Measurements from ENCODE around the gene TLK1. TPM values are rescaled to one million over a fixed set of nuclear protein-coding genes. Genes with fewer than 3 reads are reported as not detected.
"Not testable (repeated sequence)": the region's sequence is repeated elsewhere in the genome, so short reads cannot be mapped to it uniquely, and the experiment has no call there.

The TLK1 gene
- total RNA-seq, 1 donor from 2014 or later: 69.6 TPM

- no peak for DNase-seq (ENCODE audit: low spot score)
Measured at GRCh38 chr2:171142398-171142797, 18.3 kb downstream of the TLK1 start.

- no peak for DNase-seq (ENCODE audit: low spot score)
Measured at GRCh38 chr2:171141320-171141719, 19.4 kb downstream of the TLK1 start.

DNA sequence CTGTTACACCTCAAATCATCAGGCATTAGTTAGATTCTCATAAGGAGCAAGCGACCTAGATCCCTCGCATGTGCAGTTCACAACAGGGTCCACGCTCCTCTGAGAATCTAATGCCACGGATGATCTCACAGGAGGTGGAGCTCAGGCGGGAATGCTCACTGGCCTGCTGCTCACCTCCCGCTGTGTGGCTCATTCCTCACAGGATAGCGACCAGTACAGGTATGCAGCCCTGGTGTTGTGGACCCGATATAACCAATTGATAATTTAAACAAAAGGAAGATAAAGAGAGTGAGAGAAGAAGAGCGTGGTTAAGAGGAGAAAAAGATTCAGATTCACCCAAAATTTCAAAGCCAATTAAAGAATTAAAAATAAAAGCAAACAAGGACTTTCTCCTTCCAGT lies 20.8 kb downstream of the TLK1 start:
- no peak for DNase-seq (ENCODE audit: low spot score)

- no peak for DNase-seq (ENCODE audit: low spot score)
Measured at GRCh38 chr2:171136024-171136423, 24.7 kb downstream of the TLK1 start.

- DNase-seq (ENCODE audit: low spot score): no peak
Measured at GRCh38 chr2:171134624-171135230, 26.0 kb downstream of the TLK1 start.

DNA sequence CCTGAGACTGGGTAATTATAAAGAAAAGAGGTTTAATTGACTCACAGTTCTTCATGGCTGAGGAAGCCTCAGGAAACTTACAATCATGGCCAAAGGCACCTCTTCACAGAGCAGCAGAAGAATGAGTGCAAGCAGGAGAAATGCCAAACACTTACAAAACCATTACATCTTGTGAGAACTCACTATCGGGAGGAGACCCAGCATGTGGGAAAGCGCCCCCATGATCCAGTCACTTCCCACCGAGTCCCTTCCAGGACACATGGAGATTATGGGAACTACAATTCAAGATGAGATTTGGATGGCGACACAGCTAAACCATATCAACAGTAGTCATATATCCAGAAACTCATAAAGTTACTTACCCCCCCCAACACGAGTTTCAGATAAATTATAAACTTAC lies 28.6 kb downstream of the TLK1 start:
- DNase-seq (ENCODE audit: low spot score): no peak

DNA sequence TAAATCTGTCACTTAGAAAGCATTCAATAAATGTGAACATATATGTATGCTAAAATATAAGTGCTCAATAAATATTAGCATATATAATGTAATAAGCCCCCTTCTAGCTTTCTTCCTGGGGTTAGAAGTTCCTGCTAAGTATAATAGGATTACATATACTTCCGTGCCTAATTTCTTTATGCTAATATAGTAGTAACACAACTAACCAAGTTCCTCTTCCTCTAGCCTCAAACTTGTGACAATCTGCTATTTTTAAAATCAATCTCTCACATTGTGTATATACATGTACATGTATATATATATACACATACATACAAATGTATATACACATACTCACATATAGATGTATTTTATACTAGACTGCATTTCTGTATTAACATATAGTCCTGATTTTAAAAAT lies 32.2 kb downstream of the TLK1 start:
- no peak for DNase-seq (ENCODE audit: low spot score)

DNA sequence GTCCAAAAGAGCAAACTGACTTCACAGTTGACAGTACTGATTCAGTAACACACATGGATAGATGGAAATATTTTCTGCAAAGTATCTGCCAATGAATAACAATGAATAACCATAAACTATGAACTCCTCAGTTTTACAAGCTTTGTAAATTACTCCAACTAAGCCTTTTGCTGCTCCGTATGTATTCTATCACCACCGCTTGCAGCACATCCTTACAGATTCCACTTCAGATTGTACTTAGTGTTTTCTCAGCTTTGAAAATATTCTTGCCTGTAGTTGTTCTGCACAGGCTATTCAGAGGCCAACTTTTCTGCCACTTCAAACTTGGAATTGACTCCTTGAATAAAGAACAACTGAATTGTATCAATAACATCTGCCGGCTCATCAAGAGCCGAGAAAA lies 36.2 kb downstream of the TLK1 start:
- DNase-seq (ENCODE audit: low spot score): no peak

GRCh38 chr2:171109571-171109970 lies 51.1 kb downstream of the TLK1 start:
- DNase-seq (ENCODE audit: low spot score): no peak

DNA sequence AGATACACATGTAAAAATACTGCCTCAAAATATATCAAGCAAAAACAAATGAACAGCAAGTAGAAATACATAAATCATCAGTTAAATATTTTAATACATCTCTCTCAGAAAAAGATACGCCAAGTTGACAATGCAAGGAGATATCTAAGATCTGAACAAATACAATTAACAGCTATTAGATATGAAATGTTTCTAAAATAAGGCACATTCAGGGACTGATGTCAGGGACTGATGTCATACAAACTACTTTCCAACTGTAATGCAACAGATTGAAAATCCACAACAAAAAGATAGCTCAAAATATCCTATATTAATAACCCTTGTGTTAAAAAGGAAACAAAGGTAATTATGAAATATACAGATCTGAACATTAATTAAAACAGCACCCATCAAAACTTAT lies 51.7 kb downstream of the TLK1 start:
- no peak for DNase-seq (ENCODE audit: low spot score)

DNA sequence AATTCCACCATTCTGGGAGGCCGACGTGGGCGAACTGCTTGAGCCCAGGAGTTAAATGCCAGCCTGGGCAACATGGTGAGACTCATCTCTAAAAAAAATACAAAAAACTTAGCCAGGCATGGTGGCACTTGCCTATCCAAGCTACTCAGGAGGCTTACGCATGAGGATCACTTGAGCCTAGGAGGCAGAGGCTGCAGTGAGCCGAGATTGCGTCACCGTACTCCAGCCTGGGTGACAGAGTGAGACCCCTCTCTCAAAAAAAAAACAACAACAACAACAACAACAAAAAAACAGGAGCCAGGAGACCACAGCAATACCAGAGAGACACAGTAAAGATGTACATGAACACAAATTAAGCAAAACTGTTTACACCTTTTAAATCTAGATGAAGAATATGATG lies 52.9 kb downstream of the TLK1 start:
- no peak for DNase-seq (ENCODE audit: low spot score)

DNA sequence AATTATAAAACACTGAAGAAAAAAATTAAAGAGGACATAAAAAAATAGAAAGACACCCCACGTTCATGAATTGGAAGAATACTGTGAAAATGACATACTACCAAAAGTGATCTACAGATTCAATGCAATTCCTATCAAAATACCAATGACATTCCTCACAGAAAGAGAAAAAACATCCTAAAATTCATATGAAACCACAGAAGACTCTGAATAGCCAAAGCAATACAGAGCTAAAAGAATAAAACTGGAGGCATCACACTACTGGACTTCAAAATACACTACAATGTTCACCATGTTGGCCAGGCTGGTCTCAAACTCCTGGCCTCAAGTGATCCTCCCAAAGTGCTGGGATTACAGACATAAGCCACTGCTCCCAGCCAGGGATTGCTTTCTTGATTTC lies 56.3 kb downstream of the TLK1 start:
- DNase-seq (ENCODE audit: low spot score): no peak

DNA sequence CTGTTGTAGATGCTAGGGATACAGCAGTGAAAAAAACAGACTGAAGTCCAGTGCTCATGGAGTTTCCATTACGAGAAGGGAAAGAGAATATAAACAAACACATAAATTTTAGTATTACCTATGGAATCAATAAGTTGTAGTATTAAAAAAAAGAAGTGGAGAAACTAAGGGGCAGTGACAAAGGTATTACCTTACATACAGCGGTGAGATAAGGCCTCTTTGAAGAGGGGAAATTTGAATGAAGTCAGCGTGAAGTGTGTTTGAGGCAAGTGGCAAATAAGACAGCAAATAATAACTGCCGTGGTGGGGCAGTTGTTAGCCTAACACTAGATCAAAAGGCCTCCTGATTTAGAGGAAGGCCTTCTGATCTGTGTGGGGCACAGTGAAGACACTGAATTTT lies 57.9 kb downstream of the TLK1 start:
- no peak for DNase-seq (ENCODE audit: low spot score)

GRCh38 chr2:171100370-171100769 lies 60.3 kb downstream of the TLK1 start:
- DNase-seq (ENCODE audit: low spot score): no peak

DNA sequence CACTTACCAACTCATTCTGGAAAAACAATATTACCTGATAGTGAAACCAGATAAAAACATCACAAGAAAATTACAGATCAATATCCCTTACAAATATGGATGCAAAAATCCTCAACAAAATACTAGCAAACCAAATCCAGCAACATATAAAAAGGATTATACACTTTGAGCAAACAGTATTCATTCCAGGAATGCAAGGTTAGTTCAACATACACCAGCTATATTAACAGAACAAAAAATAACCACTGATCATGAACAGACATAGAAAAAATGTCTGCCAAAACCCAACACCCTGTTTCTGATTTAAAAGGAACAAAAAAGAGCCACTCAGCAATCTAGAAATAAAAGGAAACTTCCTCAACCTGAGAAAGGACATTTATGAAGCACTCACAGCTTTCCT lies 62.1 kb downstream of the TLK1 start:
- DNase-seq (ENCODE audit: low spot score): no peak

GRCh38 chr2:171095014-171095582 lies 65.6 kb downstream of the TLK1 start:
- DNase-seq (ENCODE audit: low spot score): no peak

DNA sequence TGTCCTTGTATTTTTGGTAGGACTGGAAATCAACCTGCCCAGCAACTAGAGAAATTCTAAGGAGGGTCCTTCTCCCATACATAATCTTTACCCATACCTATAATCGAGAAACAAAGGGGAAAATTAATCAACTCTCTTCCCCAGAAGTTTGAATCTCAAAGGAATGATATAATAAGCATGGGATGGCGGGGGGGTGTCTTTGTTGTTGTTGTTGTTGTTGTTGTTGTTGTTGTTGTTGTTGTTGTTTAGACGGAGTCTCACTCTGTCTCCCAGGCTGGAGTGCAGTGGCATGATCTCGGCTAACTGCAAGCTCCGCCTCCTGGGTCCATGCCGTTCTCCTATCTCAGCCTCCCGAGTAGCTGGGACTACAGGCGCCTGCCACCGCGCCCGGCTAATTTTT lies 69.2 kb downstream of the TLK1 start:
- DNase-seq (ENCODE audit: low spot score): not testable (repeated sequence)

DNA sequence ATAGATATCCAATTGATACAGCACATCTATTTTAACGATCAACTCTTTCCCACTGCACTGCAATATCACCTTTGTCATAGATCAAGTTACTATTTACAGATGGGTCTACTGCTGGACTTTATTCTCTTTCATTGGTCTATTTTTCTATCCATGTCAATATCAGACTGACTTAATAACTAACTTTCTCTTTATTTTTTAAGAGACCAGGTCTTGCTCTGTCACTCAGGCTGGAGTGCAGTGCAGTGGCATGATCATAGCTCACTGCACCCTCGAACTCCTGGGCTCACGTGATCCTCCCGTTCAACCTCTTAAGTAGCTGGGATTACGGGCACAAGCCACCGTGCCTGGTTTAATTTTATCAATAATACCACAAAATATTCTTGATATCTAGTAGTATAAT lies 71.2 kb downstream of the TLK1 start:
- DNase-seq (ENCODE audit: low spot score): no peak

DNA sequence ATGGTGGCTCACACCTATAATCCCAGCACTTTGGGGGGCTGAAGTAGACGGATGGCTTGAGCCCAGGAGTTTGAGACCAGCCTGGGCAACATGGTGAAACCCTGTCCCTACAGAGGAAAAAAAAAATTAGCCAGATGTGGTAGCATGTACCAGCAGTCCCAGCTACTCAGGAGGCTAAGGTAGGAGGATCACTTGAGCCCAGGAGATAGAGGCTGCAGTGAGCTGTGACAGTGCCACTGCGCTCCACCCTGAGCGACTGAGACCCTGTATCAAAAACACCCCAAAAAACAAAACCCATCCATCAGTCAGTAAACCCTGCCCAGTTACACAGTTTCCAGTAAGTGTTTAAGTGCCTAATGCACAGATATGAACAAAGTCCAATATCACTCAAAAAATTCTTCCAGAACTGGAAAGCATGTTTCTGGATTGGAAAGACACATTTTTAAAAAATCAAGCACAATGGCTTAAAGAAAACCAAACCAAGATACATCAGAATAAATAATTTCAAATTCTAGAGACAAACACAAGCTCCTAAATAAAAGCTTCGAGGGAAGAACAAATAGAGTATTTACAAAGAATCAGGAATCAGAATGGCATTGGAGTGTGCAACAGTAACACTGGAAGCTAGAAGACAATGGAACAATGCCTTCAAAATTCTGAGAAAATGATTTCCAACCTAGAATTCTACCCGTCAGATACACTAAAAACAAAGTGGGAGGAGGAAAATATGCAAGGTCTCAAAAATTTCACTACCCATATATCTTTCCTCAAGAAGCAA lies 72.4 kb downstream of the TLK1 start:
- DNase-seq (ENCODE audit: low spot score): no peak

GRCh38 chr2:171087547-171087946 lies 73.1 kb downstream of the TLK1 start:
- DNase-seq (ENCODE audit: low spot score): no peak

GRCh38 chr2:171086352-171087290 lies 74.1 kb downstream of the TLK1 start:
- DNase-seq (ENCODE audit: low spot score): no peak

GRCh38 chr2:171084128-171084527 lies 76.6 kb downstream of the TLK1 start:
- no peak for DNase-seq (ENCODE audit: low spot score)

Data from ureter (tissue), 1 donor.